ENCODE data around the gene MST1.

Gene MST1

DNA sequence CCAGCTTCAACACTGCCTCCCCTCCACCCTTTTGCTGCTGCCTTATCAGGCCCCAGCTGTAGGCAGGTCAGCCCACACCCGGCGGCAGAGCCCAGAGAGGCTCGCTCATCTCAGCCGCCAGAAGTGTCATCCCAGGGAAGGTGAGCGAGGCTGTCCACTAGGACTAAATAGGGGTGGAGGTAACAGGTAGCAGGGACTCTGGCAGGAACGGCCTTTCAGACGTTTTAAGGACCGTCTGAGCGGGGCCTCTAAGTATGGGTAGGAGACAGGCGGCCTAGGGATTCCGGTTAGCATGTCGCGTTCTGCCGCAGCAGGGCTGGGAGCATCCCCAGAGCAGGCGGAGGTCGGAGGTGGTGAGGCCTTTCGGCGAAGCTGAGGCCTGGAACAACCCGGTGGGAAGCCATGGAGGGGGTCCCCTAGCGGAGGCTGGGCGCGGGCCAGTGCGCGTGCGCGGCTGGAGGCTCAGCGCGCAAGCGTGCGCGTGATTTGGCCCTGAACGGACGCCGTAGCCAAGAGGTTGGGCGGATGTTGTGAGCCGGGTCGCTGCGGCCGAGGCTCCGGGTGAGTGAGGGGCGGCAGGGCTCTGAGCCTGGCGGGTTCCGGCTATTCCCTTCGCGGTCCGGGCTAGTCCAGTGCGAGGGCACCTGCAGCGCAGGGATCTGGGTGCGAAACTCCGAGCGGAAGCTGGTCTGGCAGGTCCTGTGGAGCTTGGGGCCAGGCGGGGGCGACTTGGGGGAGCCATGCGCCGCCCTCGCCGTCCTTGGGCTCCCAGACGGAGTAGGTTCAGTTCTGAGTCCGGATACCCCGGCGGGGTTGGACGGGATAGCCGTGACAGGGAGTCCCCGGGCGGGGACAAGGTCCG, at the start of gene MST1, which contains the start of gene RNF123:
TSS of gene MST1 (minus strand) at position 429 of the 862 bp plus-strand sequence. CDS start 783 bp downstream, outside the sequence.
TSS of gene RNF123 (plus strand) at position 512 of the 862 bp plus-strand sequence. CDS start 1,609 bp downstream, outside the sequence.
- DNase-seq (ENCODE audit: low spot score) (peak; percentile 92), FAIRE-seq (no peak)

DNA sequence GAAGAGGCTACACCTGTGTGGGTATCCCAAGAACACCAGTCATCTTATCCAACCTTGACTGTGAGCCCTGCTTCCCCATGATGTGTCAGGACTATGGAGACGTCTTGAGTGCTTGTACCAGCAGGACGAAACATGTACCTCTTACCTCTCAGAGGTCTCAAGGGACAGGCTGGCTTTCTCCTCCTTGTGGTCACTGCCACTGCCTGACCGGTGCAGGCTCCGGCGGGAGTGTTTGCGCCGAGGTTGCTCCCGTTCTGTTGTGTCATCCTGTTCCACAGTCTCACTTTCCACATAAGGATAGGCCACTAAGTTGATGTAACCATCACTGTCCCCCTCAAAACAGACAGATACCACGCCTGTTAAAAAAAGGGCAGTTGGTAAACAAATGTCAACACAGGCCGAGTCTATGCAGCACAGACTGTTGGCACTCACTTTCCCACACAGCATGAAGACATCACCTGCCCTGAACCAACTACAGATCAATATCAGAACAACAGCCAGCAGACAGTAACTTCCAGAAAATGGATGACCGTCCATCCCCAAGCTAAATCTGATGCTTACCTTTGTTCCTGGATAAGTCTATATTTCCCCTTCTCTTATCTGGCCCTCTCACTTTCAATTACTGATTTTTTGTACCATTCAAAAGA, 48.9 kb upstream of the MST1 start:
- peak; percentile 37 for FAIRE-seq

DNA sequence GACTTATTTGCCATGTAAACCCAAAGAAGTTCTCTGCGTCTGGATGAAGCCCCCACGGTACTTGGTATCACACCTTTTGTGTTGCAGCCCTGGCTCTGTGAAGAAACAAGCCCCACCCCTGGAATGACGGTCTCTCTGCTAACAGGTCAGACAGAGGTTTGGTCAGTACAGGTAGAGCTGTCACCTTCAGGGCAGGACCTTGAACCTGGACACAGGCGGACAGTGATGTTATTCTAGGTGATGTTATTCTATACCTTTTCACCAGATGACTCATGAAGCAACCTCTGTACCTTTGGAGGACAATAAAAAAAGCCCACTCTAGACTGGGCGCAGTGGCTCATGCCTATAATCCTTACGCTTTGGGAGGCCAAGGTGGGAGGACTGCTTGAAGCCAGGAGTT, 45.5 kb upstream of the MST1 start:
- FAIRE-seq (no peak), DNase-seq (ENCODE audit: low spot score) (no peak)

More for the DNA sequence above, 48.9 kb upstream of the MST1 start:
- no peak for DNase-seq (ENCODE audit: low spot score)

DNA sequence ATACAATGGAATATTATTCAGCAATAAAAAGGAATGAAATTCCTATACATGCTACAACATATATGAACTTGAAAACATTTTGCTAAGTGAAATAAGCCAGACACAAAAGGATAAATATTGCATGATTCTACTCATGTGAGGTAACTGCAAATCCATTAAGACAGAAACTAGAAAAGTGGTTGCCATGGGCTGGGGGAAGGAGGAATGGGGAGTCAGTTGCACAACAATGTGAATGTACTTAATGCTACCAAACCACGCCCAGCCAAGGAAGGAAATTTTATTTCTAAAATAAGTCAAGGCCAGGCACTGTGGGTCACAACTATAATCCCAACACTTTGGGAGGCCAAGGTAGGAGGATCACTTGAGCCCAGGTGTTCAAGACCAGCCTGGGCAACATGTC, 44.3 kb upstream of the MST1 start:
- FAIRE-seq (no peak), DNase-seq (ENCODE audit: low spot score) (no peak)

DNA sequence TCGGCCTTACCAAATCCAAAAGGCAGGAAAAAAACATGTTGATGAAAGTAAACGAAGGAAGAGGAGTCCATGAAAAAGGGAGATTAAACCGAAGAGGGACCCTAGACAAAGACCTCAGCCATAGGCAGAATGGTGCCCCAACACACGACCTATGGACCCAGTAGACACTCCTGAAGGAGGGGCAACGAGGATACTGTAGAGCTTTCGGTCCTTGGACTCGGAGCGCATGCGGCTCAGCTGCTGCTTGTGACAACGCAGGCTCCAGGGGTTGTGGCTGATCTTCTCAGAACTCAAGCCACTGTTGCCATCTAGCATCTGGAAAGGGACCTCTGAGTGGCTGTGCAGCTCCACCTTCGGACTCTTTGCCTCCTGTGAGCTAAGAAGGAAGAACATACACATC, 43.3 kb upstream of the MST1 start:
- FAIRE-seq (no peak), DNase-seq (ENCODE audit: low spot score) (no peak)

DNA sequence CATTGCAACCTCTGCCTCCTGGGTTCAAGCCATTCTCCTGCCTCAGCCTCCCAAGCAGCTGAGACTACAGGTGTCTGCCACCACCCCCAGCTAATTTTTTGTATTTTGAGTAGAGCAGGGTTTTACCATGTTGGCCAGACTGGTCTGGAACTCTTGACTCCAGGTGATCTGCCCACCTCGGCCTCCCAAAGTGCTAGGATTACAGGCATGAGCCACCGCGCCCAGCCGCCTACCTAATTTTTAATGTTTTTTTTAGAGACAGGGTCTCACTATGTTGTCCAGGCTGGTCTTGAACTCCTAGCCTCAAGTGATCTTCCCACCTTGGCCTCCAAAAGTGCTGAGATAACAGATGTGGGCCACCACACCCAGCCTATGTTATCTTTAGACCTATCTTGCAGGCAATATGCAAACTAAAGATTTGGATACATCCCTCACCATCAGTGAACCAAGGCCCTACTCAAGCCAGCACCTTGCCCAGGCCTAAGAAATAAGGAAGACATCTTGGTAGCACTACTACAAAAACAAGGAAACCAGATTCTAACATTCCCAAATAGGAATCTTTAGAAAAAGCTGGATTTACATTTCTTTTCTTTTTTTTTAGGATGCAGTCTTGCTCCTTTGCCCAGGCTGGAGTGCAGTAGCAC, 40.8 kb upstream of the MST1 start:
- FAIRE-seq (no peak), DNase-seq (ENCODE audit: low spot score) (no peak)

DNA sequence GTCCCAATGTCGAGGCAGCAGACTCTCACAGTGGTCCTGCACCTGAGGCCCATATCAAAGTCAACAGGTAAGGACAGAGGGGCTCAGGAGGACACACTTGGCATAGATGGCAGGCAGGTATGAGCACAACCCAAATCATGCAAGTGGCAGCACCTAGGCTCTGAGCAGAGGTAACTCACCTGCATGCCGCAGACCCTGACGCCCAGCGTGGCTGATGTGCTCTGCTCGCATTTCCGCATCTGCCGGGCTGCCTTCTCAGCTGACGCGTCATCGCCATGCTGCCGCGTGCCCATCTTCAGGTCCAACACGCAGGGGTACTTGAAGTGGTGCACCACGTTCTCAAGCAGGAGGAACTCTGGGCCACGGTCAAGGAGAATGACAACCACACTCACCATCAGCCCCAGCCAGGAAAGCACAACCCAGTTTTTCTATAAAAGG, 38.7 kb upstream of the MST1 start:
- FAIRE-seq = no peak

DNA sequence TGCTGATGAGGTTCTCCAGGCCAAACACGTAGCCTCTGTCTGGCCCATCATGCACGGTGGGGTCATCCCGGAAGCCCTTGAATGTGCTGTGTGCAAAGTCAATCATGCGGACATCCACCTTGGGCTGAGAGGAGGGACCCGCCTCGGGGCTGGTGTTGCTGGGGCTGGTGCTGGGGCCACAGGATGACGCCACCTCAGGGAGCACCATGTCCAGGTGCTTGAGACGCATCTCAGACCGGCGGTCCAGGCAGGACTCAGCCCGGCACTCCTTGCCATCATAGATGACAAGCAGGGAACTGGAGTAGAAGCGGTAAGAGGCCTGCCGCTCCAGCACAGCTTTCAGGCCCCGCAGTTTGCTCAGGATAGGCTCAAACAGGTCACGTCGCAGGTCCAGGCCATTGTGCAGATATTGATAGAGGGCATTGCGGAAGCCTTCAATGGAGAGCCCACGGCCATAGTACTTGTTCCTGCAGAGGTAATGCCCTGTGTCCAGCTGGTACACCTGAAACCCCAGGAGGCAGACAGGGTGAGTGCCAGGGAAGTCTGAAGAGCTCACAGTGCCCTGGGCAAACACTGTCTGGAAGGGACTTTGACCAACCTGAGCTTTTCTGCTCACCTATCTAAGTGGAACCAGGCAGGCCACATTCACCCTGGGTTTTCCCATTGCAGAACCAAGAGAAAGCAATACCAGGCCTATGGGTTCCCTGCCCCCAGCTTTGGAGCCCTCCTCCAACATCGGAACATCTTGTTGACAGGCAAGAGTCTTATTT, 38.1 kb upstream of the MST1 start:
- DNase-seq (ENCODE audit: low spot score) (no peak), FAIRE-seq (no peak)

More for the DNA sequence above, 38.7 kb upstream of the MST1 start:
- DNase-seq (ENCODE audit: low spot score) = no peak

DNA sequence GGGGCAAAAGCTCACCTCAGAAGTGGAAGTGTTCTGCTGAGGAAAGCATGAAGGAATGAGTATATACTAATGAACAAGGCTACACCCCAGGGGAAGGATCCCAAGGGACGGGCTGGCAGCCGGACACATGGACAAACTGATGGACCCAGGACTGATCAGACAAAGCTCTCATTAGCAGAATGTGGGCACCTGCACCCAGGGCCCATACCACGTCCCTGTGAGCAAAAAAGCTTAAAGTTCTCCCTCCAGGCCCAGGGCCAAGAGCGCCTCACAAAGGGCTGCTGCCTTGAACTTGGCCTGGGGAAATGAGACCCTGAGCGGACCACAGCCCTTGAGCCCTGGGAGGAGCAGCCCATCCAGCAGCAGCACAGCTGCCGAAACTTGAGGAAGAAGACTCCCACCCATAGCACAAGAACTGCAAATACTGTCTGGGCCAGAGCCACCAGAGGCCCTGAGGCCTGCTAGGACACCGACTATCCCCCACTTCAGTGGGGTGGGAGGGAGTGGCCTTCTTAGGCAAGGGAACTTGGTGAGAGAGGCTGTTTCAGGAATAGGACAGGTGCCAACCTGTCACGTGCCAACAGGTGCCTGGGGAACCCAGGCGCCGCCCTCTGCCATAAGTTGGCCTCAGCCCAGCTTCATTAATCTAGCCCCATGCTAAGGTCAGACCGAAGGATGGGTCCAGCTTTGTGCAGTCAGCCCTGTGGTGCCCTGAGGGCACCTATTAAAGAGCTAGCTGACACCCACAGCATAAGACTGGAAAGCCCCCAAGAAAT, 36.8 kb upstream of the MST1 start:
- FAIRE-seq = no peak

DNA sequence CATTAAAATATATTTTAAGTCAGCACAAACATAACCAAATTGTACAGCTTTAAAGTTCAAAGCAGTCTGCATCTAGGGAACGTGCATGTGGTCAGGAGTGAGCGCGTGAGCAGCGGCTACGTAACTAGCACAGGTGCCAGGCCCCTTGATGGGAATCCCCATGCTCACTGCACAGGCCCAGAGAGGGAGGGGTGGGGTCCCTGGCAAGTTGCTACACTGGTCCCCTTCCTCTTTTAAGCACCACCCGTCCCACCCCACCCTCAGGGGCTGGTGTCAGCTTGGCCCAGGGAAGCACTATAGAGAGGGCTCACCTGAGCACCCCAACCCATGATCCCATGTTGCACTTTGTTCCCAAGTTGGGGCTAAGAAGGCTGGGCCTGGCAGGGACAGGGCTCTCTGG, 35.3 kb upstream of the MST1 start:
- DNase-seq (ENCODE audit: low spot score) (no peak), FAIRE-seq (no peak)

More for the DNA sequence above, 36.8 kb upstream of the MST1 start:
- DNase-seq (ENCODE audit: low spot score) = no peak

DNA sequence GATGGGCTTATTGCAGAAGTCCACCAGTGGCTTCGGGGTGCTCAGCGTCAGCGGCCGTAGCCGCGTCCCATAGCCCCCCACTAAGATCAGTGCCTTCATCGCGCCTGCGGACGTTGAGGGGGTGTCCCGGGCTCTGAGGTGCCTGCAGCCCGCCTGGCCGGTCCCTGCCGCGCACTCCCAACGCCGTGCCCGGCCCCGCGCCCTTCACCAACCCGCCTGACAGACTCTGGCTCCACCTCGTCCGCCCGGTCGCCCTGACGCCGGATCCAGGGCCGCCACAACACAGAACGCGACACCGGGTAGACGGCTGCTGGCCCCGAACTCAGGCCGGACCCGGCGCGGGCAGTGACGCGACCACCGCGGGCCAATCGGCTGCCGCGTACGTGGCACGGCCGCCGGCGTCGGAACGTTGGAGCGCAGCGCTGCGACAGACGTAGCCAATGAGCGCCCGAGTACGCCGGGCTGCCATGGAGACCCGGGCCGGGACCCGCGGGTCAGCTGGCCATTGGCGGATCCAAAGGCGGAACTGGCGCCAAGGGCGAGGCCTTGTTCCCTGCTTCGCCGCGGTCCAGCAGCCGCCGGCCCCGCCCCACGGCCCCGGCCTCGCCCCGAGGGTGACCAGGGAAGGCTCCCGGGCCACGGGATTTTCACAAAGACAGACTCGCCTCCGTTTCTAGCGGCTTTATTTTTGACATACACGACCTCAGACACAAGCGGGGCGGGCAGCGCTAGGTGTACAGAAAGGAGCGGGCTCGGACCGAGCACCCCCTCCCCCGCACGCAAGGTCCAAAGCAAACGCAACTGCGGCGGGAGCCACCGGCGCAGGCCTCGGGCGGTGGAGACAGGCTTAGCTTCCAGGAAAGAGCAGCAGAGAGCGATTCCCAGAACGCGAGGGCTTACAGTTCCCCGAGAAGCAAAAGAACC, 34.6 kb upstream of the MST1 start, which contains the start of gene GMPPB:
TSS of gene GMPPB (minus strand) at position 324 of the 924 bp plus-strand sequence. CDS start at position 99, 225 bp downstream.
- DNase-seq (ENCODE audit: low spot score) (peak; percentile 99), FAIRE-seq (peak; percentile 98)

DNA sequence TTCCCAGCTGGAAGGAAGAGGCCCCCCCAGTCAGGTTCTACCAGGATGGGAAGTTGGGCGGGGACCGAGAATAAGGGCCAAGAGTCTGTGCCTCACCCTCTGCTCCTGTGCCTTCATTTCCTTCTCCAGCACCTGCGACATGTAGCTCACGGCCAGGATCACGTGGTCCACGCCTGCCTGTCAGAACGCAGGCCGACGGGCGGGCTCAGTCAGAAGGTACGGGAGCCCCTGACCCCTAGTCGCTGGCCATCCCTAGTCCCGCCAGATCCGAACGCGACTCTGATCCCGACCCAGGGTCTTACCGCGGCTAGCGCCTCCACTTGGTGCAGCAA, 34.0 kb upstream of the MST1 start:
- DNase-seq (ENCODE audit: low spot score) (peak; percentile 36), FAIRE-seq (no peak)

DNA sequence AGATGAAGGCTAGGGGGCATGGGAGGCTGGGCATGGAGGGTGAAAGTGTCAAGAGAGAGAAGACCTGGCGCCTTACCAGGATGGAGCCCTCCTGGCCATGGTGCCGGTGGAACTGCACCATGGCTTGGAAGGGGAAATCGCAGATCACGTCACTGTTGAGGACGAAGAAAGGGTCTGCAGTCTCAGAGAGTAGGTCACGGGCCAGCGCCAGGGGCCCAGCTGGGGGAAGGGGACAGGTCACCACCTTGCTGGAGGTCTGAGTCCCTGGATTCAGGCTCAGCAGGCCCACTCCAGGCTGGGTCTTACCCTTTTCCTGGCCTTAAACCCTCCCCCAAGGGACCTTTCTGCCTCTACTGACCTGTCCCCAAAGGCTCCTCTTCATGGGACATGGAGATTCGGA, 33.6 kb upstream of the MST1 start:
- FAIRE-seq (no peak), DNase-seq (ENCODE audit: low spot score) (no peak)

DNA sequence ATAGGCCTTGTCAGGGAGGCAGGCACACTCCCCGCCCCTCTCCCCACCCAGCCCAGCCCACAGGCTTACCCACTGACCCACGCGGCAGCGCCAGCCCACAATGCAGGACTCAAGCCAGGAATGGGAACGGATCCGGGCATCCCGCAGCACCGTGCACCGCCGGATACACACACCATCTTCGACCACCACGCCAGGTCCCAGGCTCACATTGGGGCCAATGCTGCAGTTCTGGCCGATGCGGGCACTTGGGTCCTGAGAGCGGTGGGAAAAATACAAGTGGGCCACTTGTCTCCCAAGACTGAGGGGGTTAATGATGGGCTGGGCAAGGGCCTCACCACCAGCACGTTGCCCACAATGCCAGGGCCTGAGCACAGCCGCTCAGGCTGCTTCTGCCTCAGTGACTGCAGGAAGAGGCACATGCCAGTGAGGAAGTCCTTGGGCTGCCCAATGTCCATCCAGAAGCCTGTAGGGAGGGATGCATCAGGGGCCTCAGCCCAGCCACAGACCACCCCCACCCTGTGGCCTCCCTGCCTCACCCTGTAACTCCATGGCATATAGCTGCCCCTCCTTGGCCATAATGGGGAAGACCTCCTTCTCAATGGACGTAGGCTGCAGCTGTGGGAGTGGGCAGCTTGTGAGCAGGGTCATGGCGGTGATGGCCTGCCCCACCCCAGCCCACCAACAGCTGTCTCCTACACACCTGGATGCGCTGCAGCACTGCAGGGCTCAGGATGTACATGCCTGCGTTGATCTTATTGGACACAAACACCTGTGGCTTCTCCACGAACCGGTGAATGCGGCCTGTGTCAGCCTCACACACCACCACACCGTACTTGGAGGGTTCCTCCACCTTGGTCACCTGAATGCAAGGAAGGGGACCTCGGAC, 32.9 kb upstream of the MST1 start:
- no peak for FAIRE-seq
- no peak for DNase-seq (ENCODE audit: low spot score)

DNA sequence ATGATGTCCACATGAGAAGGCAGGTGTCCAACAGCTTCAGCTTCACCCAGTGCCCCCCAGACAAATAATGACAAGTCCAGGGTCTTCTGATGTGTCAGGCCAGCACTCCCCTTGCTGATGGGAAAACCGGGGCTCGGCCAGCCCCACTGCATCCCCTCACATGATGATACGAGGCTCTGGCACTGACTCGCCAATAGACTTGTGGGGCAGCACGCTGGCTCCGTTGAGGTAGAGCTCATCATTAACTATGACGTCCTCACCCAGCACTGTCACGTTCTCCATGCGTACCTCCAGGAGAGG, 32.3 kb upstream of the MST1 start:
- no peak for FAIRE-seq
- DNase-seq (ENCODE audit: low spot score) = no peak

DNA sequence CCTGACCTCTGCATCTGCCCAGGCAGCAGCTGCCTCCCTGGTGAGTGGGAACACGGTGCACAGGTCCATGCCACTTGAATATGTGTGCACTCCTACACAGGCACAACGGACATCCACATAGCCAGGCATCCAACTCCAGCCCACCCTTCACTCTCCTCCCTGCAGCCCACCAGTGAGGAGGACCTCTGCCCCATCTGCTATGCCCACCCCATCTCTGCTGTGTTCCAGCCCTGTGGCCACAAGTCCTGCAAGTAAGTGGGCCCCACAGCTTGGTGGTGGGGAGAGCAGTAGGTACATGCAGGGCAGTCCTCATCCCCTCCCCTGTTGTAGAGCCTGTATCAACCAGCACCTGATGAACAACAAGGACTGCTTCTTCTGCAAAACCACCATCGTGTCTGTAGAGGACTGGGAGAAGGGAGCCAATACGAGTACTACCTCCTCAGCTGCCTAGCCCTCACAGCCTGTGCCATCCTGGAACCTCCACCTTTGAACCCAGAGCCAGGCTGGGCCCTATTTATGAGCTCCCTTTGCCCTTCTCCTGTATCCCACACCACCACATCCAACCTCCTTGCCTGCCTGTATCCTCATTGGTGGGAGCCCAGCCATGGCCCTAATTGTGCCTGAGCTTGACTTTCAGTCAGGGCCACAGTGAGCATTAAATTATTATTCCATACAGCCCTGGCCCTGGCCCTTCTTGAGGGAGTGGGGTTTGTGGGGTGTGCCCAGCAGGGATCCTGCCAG, 31.8 kb upstream of the MST1 start:
- DNase-seq (ENCODE audit: low spot score) = no peak
- FAIRE-seq = peak; percentile 74

DNA sequence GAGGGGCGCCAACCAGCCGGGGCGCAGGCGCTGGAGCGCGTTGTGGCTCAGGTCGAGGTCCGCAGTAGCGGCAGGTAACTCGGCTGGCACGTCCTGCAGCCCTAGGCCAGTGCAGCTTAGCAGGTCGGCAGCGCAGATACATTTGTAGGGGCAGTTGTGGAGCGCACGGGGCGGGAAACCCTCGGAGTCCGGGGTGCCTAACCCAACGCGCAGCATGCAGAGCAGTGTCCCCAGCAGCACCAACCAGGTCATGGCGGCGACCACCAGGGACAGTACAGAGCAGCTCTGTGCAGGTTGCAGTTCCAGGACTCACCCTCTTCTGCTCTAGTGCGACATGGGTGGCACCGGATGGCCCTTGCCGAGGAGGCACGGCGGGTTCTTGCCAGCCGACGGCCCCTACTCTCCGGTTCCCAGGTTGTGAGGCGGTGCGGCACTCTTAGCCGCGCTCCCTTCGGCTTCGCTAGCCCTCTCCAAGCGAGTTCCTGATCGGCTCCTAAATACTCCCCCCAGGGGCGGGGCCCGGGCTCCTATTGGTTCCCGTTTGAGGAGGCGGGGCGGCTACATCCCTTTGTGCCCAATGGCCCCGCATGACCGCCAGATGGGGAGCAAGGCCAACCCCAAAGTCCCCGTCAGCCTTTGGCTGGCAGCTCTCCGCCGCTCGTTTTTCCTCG, 30.1 kb upstream of the MST1 start, which contains the start of gene AMIGO3:
TSS of gene AMIGO3 (minus strand) at position 471 of the 671 bp plus-strand sequence. CDS start at position 252, 219 bp downstream.
- FAIRE-seq = peak; percentile 50
- DNase-seq (ENCODE audit: low spot score) = peak; percentile 35
